ENCODE measurements around the gene SLC24A5. TPM values are rescaled to one million over a fixed set of nuclear protein-coding genes. Genes with fewer than 3 reads are reported as not detected.

SLC24A5 gene
- total RNA-seq, 4 donors from 2014 or later: not detected

Other genes with a start within 250 kb of the SLC24A5 start
- 10 to 100 TPM in 3 of 4 donors, 1 to 10 TPM in 1; 6.4 to 19.4 (median 11.9) TPM for gene MYEF2, start 57.3 kb downstream of the SLC24A5 start, total RNA-seq
- gene CTXN2, start 70.7 kb downstream of the SLC24A5 start, total RNA-seq: not detected
- gene SLC12A1, start 85.3 kb downstream of the SLC24A5 start, total RNA-seq: not detected
- 100 to 1,000 TPM in 3 of 4 donors, 10 to 100 TPM in 1; 77.6 to 194 (median 138) TPM for gene DUT, start 210.4 kb downstream of the SLC24A5 start, total RNA-seq